ENCODE data around the gene RAPGEF3. TPM values are rescaled to one million over a fixed set of nuclear protein-coding genes. Genes with fewer than 3 reads are reported as not detected.

The RAPGEF3 gene
- total RNA-seq, 1 experiment from 2014 or later: 5.7 TPM

DNA sequence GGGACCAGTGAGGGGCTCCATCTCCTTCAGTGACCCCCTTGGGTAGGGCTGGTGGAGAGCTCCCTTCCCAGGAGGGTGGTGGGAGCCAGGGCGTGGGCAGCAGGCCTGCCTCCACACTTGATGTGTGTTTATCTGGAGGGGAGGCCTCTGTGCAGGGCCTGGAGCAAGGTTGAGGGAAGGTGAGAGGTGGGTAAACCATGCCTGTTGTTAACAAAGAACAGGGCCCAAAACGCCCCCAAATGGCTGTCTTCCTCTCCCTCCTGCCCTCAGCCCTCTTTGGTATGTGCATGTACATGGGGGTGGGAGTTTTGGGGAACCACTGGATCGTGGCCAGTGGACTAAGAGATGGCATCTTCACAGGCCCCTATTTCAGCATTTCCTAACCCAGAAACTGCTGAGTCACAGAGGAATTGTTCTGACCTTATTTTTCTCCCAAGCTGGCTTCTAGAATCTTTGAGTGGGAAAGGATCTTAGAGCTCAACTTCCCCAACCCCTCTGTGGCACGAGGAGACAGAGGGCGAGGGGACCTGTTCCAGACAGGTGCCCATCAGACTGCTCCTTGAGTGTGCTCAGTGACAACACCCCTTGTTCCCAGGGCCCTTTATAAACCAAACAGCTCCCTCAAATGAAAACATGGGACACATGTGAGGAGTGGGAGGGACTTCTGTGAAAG is 17.9 kb upstream of the RAPGEF3 start:
- CTCF ChIA-PET: interaction anchor here (0.9 to 1.8 kb wide), 4 partner anchors 32 to 59 kb away, joined by 3 to 19 read pairs (median 4); no protein-coding TSS in a partner anchor
- Histone ChIP-seq H3K9me3 (ENCODE audit: insufficient read depth, low read depth) (no peaks in the 10 kb centered on the region), H3F3A (ENCODE audit: insufficient read depth, low read depth) (peaks cover 50% of the 10 kb centered on the region), H2AFZ (no peak overlapping the region), H3K27ac (peak overlapping the region; percentile 39), H3K27me3 (ENCODE audit: insufficient read depth, low read depth) (no peaks in the 10 kb centered on the region), H3K4me3 (no peak overlapping the region), H3K9me2 (ENCODE audit: insufficient read depth) (no peaks in the 10 kb centered on the region), H3K36me3 (ENCODE audit: low read depth) (no peaks in the 10 kb centered on the region), H3K4me2 (peak overlapping the region; percentile 98), H3K79me2 (ENCODE audit: low read depth) (peaks cover 38% of the 10 kb centered on the region), H4K20me1 (ENCODE audit: insufficient read depth) (no peaks in the 10 kb centered on the region), H3K4me1 (replicated peaks; ENCODE audit: insufficient read depth) (peaks cover 56% of the 10 kb centered on the region)
- DNase-seq: no peak
- TF ChIP-seq, protein P1, sequence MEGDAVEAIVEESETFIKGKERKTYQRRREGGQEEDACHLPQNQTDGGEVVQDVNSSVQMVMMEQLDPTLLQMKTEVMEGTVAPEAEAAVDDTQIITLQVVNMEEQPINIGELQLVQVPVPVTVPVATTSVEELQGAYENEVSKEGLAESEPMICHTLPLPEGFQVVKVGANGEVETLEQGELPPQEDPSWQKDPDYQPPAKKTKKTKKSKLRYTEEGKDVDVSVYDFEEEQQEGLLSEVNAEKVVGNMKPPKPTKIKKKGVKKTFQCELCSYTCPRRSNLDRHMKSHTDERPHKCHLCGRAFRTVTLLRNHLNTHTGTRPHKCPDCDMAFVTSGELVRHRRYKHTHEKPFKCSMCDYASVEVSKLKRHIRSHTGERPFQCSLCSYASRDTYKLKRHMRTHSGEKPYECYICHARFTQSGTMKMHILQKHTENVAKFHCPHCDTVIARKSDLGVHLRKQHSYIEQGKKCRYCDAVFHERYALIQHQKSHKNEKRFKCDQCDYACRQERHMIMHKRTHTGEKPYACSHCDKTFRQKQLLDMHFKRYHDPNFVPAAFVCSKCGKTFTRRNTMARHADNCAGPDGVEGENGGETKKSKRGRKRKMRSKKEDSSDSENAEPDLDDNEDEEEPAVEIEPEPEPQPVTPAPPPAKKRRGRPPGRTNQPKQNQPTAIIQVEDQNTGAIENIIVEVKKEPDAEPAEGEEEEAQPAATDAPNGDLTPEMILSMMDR (conservative IDR thresholded peaks at IDR 0.05): no peak
- TF ChIP-seq EZH2 (IDR thresholded peaks at IDR 0.05; ENCODE audit: low read depth): no peak
- no TSS peak for BruUV-seq (replicated peaks)
- POLR2A ChIA-PET (ENCODE audit: unreplicated experiment): interaction anchor here (0.6 to 1.5 kb wide), 2 partner anchors 8 to 16 kb away, joined by 3 to 9 read pairs; no protein-coding TSS in a partner anchor
- intact Hi-C loops (cut with micrococcal nuclease; ENCODE audit: unreplicated experiment): no loop called here

DNA sequence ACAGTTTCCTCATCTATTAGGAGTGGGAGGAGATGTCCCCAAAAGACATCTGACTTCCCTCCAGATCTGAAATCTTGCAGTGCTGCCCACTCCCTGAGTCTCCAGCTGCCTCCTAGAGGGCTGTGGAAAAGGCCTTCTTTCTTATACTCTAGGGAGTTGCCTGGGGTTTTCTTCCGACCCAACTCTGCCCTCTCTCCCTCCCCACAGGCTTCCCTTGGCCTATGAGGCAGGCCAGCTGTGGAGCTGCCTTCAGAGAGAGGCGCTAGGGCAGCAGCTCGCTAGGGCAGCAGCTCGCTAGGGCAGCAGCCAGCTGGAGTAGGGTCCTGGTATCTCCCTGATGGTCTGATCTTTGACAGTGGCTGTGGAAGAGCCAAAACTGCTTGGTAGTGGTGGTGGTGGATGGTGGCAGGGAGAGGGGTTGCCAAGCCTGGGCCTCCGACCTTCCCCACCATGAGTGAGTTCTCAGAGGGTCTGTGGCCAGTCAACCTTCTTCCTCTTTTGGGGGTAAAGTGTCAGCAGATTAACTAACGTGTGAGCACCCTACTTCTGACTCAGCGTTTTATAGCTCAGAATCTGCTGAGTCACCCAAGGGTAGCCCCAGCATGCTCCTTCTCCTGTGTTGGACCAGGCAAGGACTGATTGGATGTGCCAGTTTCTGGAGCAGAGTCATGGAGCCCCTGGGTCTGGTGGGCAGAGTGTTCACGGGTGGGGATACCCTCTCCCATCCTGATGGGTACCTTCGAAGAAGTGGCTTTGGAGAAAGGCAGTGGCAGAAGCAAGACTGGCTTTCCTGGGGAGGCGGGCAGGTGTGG is 16.6 kb upstream of the RAPGEF3 start:
- H3K4me3 ChIP-seq: peak overlapping the region; percentile 4; the same call in 1 of the 2 replicates
- no peaks in the 10 kb centered on the region for H3K9me2 ChIP-seq (ENCODE audit: insufficient read depth)
- peaks cover 38% of the 10 kb centered on the region for H3K79me2 ChIP-seq (ENCODE audit: low read depth)
- H3K4me2 ChIP-seq: peak overlapping the region; percentile 98
- H4K20me1 ChIP-seq (ENCODE audit: insufficient read depth): no peaks in the 10 kb centered on the region
- no peak for TF ChIP-seq EZH2 (IDR thresholded peaks at IDR 0.05; ENCODE audit: low read depth)
- TF ChIP-seq, protein P1 (conservative IDR thresholded peaks at IDR 0.05): no peak
- no peaks in the 10 kb centered on the region for H3K27me3 ChIP-seq (ENCODE audit: insufficient read depth, low read depth)
- H3K9me3 ChIP-seq (ENCODE audit: insufficient read depth, low read depth): no peaks in the 10 kb centered on the region
- peaks cover 57% of the 10 kb centered on the region for H3K4me1 ChIP-seq (replicated peaks; ENCODE audit: insufficient read depth)
- peaks cover 45% of the 10 kb centered on the region for H3F3A ChIP-seq (ENCODE audit: insufficient read depth, low read depth)
- H2AFZ ChIP-seq: no peak overlapping the region
- ChIA-PET CTCF (interaction anchor here (0.9 to 1.1 kb wide), 2 partner anchors 31 to 34 kb away, joined by 3 to 4 read pairs; no protein-coding TSS in a partner anchor), POLR2A (ENCODE audit: unreplicated experiment) (interaction anchor here (0.6 kb wide), 1 partner anchor 130 kb away, joined by 6 read pairs; no protein-coding TSS in a partner anchor)
- peak overlapping the region; percentile 24; the same call in 1 of the 2 replicates for H3K27ac ChIP-seq
- intact Hi-C loops (cut with micrococcal nuclease; ENCODE audit: unreplicated experiment): no loop called here
- no TSS peak for BruUV-seq (replicated peaks)
- no peaks in the 10 kb centered on the region for H3K36me3 ChIP-seq (ENCODE audit: low read depth)
- no peak for DNase-seq

DNA sequence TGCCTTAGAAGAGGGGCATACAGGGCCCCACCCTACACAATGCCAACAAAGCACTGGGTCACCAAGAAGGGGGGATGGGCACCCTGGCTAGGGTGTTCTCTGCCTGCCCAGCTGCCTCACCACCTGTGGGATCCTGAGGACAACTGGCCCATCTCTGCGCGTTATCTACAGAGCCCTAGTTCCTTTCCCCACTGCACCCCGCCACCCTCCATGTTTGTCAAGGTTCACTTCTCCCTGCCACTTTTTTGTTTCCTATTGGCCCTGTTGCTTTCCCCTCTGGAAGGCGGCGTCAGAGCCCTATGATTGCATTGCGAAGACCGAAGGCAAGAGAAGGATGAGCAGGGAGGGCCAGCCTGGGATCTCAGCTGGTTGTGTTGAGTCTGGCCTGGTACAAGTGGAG is 16.0 kb upstream of the RAPGEF3 start:
- peaks cover 38% of the 10 kb centered on the region for H3K79me2 ChIP-seq (ENCODE audit: low read depth)
- no TSS peak for BruUV-seq (replicated peaks)
- CTCF ChIA-PET: no interaction called here

More for the DNA sequence above, 16.0 kb upstream of the RAPGEF3 start:
- no peak for TF ChIP-seq EZH2 (IDR thresholded peaks at IDR 0.05; ENCODE audit: low read depth)
- TF ChIP-seq, protein P1 (conservative IDR thresholded peaks at IDR 0.05): no peak
- Histone ChIP-seq H3F3A (ENCODE audit: insufficient read depth, low read depth) (peaks cover 43% of the 10 kb centered on the region), H4K20me1 (ENCODE audit: insufficient read depth) (no peaks in the 10 kb centered on the region), H3K27ac (no peak overlapping the region), H3K27me3 (ENCODE audit: insufficient read depth, low read depth) (no peaks in the 10 kb centered on the region), H3K4me3 (peak overlapping the region; percentile 84; the same call in 1 of the 2 replicates), H3K4me2 (peak overlapping the region; percentile 98), H3K9me2 (ENCODE audit: insufficient read depth) (no peaks in the 10 kb centered on the region), H3K36me3 (ENCODE audit: low read depth) (no peaks in the 10 kb centered on the region), H3K4me1 (replicated peaks; ENCODE audit: insufficient read depth) (peaks cover 64% of the 10 kb centered on the region), H3K9me3 (ENCODE audit: insufficient read depth, low read depth) (no peaks in the 10 kb centered on the region), H2AFZ (no peak overlapping the region)
- DNase-seq: no peak
- POLR2A ChIA-PET (ENCODE audit: unreplicated experiment): interaction anchor here (0.6 kb wide), 1 partner anchor 130 kb away, joined by 6 read pairs; no protein-coding TSS in a partner anchor
- intact Hi-C loops (cut with micrococcal nuclease; ENCODE audit: unreplicated experiment): no loop called here

Data from PC-9 (cell line).